HFF-Myc (cell line): ENCODE data around the gene SLC35A2.
A peak's percentile ranks its signal among the peaks of the same experiment; 100 is the strongest.
"Not testable (repeated sequence)": the region's sequence is repeated elsewhere in the genome, so short reads cannot be mapped to it uniquely, and the experiment has no call there.

Experiments used
- DNase-seq: peaks from one replicate; pipeline ENCODE4 v3.0.0-alpha.2; 2011; ENCODE audit warnings: low read depth; ENCODE audit errors: extremely low read depth
- H3K4me3 ChIP-seq: replicated peaks from 2 replicates; pipeline ENCODE4 v1.5.1; 2011; ENCODE audit warnings: low read depth, mild to moderate bottlenecking, control low read depth, low read length
- CTCF ChIP-seq: IDR thresholded peaks from 2 replicates; pipeline ENCODE4 v1.5.1; 2012; ENCODE audit warnings: mild to moderate bottlenecking, low read depth, low read length, control low read depth; ENCODE audit errors: missing control alignments

Gene SLC35A2

DNA sequence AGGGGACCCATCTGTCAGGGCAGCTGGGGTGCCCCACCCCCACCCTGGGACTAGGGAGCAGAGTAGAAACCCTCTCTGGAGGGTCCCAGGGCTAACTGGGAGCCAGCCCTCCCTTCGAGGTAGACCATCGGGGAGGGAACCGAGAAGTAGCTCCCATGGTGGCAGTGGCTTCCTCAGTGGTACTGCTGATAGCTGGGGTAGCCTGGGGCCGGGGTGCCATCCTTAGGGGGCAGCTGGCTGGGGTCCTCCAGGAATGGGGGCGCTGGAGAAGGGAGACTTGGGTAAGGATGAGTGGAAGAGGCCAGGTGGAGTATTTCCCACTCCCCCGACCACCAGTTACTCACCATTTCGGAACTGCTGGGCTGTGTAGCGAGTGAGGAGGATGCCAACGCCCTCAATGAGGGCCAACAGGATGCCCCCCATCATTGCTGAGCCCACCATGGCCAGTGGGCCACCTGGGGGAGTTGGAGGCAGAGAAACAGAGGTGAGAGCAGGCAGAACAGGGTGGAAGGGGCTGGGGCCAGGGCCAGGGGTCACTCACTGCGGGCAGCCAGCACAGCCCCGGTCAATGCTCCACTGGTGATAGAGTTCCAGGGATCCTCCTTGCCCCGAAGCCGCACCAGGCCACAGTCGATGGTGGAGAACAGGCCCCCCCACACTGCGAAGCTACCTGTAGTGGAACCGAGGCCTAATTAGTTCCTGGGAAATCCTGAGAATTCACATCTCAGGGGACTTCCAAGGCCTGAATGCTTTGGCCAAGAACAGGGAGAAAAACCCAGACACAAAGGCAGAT, 17.7 kb downstream of the SLC35A2 start:
- no peak for DNase-seq
- H3K4me3 ChIP-seq = no peak overlapping the region
- no peak for TF ChIP-seq CTCF

GRCh38 chrX:48892896-48893295, 18.6 kb downstream of the SLC35A2 start:
- DNase-seq = no peak
- no peak overlapping the region for H3K4me3 ChIP-seq
- TF ChIP-seq CTCF = no peak

DNA sequence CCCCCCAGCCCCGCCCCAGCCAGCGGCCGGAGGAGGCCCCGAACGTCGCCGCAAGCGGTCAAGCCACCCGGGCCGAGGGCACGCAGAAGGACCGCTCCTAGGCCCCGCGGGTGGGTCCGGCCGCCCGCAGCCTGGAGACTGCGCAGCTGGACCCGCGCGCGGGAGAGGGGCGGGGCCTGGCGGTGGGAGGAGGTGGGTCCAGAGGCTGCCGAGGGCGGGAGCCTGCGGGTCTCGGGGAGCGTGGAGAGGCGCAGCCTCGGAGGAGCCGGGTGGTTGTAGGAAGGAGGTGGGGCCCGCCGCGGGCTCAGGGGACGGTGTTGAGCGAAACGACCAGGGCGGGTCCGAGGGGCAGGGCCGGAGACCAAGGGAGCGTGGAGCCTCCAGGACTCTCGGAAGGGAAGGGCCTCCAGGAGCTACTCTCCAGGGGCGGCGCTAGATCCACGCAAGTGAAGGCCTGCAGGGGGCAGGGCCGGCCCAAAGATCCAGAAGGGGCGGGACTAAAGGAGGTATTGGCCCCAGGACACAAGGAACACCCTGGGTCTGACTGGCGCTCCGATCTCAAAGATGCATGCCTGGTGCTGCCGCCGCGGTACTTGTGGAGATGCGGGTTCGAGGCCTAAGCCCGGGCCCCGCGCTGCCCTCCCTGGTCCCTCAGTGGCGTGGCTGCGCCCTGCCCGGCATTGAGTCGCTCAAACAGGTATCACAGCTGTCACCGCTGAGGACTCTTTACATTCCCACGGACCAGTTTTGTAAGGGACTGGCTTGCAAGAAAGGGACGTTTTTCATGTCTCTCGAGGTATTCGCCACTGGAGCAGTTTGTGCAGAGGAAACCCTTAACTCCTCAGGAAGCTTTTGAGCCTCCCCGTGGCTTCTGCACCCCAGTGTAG, 19.8 kb downstream of the SLC35A2 start:
- peak overlapping the region; percentile 37 for H3K4me3 ChIP-seq
- no peak for DNase-seq
- TF ChIP-seq CTCF = peak; percentile 40

GRCh38 chrX:48890934-48891401, 20.5 kb downstream of the SLC35A2 start:
- DNase-seq = no peak
- peak overlapping the region; percentile 37 for H3K4me3 ChIP-seq
- no peak for TF ChIP-seq CTCF

GRCh38 chrX:48890296-48890925, 21.0 kb downstream of the SLC35A2 start:
- DNase-seq = no peak
- peak overlapping the region; percentile 37; the same call in 1 of the 2 replicates for H3K4me3 ChIP-seq
- no peak for TF ChIP-seq CTCF

GRCh38 chrX:48886586-48886985, 24.9 kb downstream of the SLC35A2 start:
- DNase-seq, H3K4me3 ChIP-seq: not testable (repeated sequence)

DNA sequence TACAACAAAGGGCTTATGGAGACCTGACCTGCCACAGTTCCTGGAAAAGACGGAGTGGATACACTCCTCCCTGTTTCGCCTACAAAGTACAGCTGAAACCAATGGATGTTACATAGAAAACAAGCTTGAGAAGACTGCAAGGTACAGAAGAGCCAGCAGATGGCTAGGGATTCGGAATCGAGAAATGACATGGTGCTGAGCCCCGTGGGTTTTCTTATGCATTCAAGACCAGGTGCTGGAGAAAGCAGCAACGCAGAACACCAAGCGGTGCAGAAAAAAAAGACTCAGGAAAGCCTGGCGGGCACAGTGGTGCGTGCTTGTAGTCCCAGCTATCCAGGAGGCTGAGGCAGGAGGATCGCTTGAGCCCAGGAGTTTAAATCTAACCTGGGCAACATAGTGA, 27.7 kb downstream of the SLC35A2 start:
- no peak overlapping the region for H3K4me3 ChIP-seq
- no peak for DNase-seq
- TF ChIP-seq CTCF = no peak

DNA sequence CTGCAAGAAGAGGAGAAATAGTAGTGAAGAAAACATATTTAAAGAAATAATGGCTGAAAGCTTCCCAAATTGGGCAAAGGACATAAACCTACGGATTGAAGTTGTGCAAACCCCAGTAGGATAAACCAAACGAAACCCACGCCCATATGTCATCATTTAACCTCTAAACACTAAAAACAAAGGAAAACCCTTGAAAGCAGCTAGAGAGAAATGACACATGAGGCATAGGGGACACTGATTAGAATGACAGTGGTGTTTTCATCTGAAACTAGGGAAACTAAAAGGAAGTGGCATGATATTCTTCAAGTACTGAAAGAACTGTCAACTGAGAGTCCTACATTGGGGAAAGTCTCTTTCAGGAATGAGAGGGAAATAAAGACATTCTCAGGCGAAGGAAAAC, 34.5 kb downstream of the SLC35A2 start:
- DNase-seq, H3K4me3 ChIP-seq: not testable (repeated sequence)

- not testable (repeated sequence) for H3K4me3 ChIP-seq, DNase-seq
Measured at GRCh38 chrX:48872017-48872416, 39.4 kb downstream of the SLC35A2 start.
